HCT116 (cell line): ENCODE data around the gene TRPM3.

Experiments
- ELF1 ChIP-seq: IDR thresholded peaks from 2 replicates; pipeline ENCODE4 v1.6.1; 2012; ENCODE audit warnings: low read depth, borderline replicate concordance
- SIN3A ChIP-seq: IDR thresholded peaks from 2 replicates; pipeline ENCODE4 v1.6.1; 2012; ENCODE audit warnings: low read depth

DNA sequence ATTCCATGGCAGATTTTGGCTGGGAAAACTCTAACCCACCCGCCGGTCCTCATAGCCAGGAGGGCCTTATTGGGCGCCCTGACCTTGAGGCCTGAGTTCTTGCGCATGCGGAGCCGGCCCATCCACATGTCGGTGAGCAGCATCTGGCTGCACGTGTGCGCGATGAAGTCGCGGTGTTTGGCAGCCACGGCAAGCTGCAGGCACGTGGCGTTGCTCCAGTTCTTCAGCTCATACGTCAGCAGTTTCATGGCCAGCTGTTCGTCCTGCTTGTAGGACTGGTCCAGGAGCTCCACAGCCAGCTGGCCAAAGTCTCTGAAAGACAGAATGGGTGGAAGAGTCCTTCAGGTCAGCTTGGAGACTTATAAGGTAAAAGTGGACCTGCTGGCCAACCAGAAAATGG lies 502.6 kb downstream of the TRPM3 start:
- TF ChIP-seq ELF1, result no peak
- TF ChIP-seq SIN3A, result no peak
